ENCODE results near the gene STARD3.

GRCh38 chr17:39703913-39704312 is 67.0 kb downstream of the STARD3 start:
- no peak for TF ChIP-seq CTCF (IDR thresholded peaks at IDR 0.05 in 8 of 11, conservative IDR thresholded peaks at IDR 0.05 in 3 of 11)
- TF ChIP-seq POLR2A (IDR thresholded peaks at IDR 0.05): no peak

All from spleen (tissue), 7 donors.